Pancreas (tissue), 10 donors: ENCODE results near the gene ZNF823. TPM values are rescaled to one million over a fixed set of nuclear protein-coding genes. Genes with fewer than 3 reads are reported as not detected.

Experiments used
- ATAC-seq, 4 donors: fragments of 200-7000 bp; cut with Tn5 transposase; one replicate each; pipeline versions ENCODE4 v1.8.0 to v1.9.1; 2020; ENCODE audit warnings: mild to moderate bottlenecking in 4 of 4, moderate library complexity in 4 of 4
- DNase-seq, 6 donors: peaks; one replicate each; pipeline ENCODE4 v3.0.0-alpha.2; 2020
- FAIRE-seq: peaks from 2 replicates; lab custom pipeline; 2012; peaks lifted over from hg19 to GRCh38; lab: Jason Lieb, UNC
- H3K27ac ChIP-seq, 4 donors: fragments of 200-600 bp; sonication (generic); 1 replicate in 3 of 4; 2 replicates in 1 of 4; pipeline versions ENCODE4 v1.5.0 to v1.8.0; 2020
- H3K27me3 ChIP-seq, 4 donors: fragments of 200-600 bp; one replicate each; pipeline ENCODE4 v1.8.0; 2021
- H3K36me3 ChIP-seq, 3 donors: fragments of 200-600 bp; sonication (generic) in 1 of 3; one replicate each; pipeline versions ENCODE4 v1.5.0 to v1.8.0; 2020 to 2021
- H3K4me1 ChIP-seq, 3 donors: fragments of 200-600 bp; one replicate each; pipeline ENCODE4 v1.8.0; 2021
- H3K4me3 ChIP-seq, 4 donors: fragments of 200-600 bp; sonication (generic) in 2 of 4; one replicate each; pipeline versions ENCODE4 v1.5.0 to v1.8.0; 2020 to 2021
- H3K9me3 ChIP-seq, 4 donors: fragments of 200-600 bp; one replicate each; pipeline ENCODE4 v1.8.0; 2021
- WGBS, 2 donors: extraction: QIAGEN DNeasy Blood & Tissue Kit; methylation state at CpG; one replicate each; pipeline ENCODE4 v1.1.7; 2013; 5-methylcytosine and 5-hydroxymethylcytosine counted together
- intact Hi-C, 3 donors: fragments of 100-400 bp; cut with DNase I; formaldehyde crosslinking; loops; one replicate each; pipeline versions ENCODE4 v1.11.1 to v1.14.2; 2022
- polyA plus RNA-seq, 2 donors: library from polyadenylated mRNA; stranded (reverse); fragments of 200-250 nt; gene quantifications; one replicate each; pipeline ENCODE4 v1.2.3, GENCODE V29; 2013
- total RNA-seq, 6 donors: library from RNA; stranded (reverse); fragmentation: NEBNext Ultra II Directional in 4 of 6; extraction: Animal tissue kit (Norgen Biotek cat#: 25700) in 4 of 6; gene quantifications; one replicate each; pipeline versions ENCODE4 v1.2.1 to v1.2.4, GENCODE V29; 2021 to 2023
- TF ChIP-seq, protein P1 (sequence below), 4 donors: fragments of 200-600 bp; sonication (generic) in 3 of 4; IDR thresholded peaks; one replicate each; pipeline versions ENCODE4 v1.5.0 to v1.8.0; 2021; ENCODE audit warnings: antibody characterized with exemption in 4 of 4
- donor health status: healthy with polysubstance abuse.
- donor health status: DM: no; HTN: no; CAD: no; lungs with moderate emphysema.
- donor health status: DM: no; HTN: no; CAD: no.
- donor health status: control.
- donor health status: control.
- donor health status: Bipolar disorder and iron deficiency.
- donor health status: DM: yes; HTN: yes; CAD: no.
- donor health status: DM: no; HTN: no; CAD: no.
- donor health status: DM: no; HTN: no; CAD: no.
- donor health status: DM: yes; HTN: yes; CAD: no.

Gene ZNF823
- total and polyA plus RNA-seq, 8 donors: 2.5 to 4.7 (median 3.3) TPM

DNA sequence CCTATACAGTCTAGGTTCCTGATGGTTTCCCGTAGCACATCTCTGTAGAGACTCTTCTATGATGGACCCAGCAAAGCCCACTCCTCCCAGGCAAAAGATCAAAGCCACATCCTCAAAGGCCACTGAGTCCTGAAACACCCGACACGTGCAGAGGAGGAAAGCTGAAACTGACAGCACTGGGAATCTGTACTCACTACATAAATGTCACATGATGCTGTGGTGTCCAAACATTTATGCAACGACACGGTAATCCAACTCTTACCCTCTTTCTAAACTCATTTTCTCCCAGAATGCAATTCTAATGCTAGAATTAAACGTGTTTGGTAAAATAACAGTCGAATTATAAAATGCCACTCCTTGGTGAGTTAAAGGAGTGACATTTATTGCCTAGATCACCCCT, 21.1 kb upstream of the ZNF823 start:
- no peak for FAIRE-seq
- DNase-seq: no peak
- Histone ChIP-seq H3K4me3 (no peak overlapping the region), H3K9me3 (no peaks in the 10 kb centered on the region), H3K4me1 (no peaks in the 10 kb centered on the region), H3K27ac (no peak overlapping the region), H3K36me3 (no peaks in the 10 kb centered on the region), H3K27me3 (no peaks in the 10 kb centered on the region)
- intact Hi-C loops: no loop called here
- TF ChIP-seq, protein P1, sequence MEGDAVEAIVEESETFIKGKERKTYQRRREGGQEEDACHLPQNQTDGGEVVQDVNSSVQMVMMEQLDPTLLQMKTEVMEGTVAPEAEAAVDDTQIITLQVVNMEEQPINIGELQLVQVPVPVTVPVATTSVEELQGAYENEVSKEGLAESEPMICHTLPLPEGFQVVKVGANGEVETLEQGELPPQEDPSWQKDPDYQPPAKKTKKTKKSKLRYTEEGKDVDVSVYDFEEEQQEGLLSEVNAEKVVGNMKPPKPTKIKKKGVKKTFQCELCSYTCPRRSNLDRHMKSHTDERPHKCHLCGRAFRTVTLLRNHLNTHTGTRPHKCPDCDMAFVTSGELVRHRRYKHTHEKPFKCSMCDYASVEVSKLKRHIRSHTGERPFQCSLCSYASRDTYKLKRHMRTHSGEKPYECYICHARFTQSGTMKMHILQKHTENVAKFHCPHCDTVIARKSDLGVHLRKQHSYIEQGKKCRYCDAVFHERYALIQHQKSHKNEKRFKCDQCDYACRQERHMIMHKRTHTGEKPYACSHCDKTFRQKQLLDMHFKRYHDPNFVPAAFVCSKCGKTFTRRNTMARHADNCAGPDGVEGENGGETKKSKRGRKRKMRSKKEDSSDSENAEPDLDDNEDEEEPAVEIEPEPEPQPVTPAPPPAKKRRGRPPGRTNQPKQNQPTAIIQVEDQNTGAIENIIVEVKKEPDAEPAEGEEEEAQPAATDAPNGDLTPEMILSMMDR (IDR thresholded peaks at IDR 0.05): no peak
- 62 to 66% methylated on average over 7 of the region's 7 CpGs for WGBS, 2 donors
- no peak for ATAC-seq

DNA sequence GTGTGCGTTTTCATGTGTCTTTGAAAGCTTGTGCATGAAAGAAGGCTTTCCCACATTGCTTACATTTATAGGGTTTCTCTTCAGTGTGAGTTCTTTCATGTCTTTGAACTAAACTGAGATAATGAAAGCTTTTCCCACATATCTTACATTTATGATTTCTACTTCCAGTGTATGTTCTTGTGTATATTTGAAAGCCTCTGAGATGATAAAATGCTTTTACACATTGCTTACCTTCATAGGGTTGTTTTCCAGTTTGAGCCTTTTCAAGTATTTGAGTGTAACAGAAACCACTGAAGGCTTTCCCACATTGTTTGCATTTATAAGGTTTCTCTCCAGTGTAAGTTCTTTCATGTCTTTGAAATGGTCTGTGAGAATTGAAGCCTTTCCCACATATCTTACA, 18.2 kb upstream of the ZNF823 start:
- DNase-seq (no peak), ATAC-seq (no peak), FAIRE-seq (no peak)
- no peak overlapping the region for H3K4me3 ChIP-seq
- no peaks in the 10 kb centered on the region for H3K27me3 ChIP-seq
- H3K27ac ChIP-seq: no peak overlapping the region
- 77 to 78% methylated on average over 1 of the region's 1 CpG for WGBS, 2 donors
- peaks cover 0 to 4% (median 0%) of the 10 kb centered on the region in 4 donors for H3K9me3 ChIP-seq
- intact Hi-C loops: no loop called here
- TF ChIP-seq, protein P1 (IDR thresholded peaks at IDR 0.05): no peak
- no peaks in the 10 kb centered on the region for H3K36me3 ChIP-seq
- no peaks in the 10 kb centered on the region for H3K4me1 ChIP-seq

DNA sequence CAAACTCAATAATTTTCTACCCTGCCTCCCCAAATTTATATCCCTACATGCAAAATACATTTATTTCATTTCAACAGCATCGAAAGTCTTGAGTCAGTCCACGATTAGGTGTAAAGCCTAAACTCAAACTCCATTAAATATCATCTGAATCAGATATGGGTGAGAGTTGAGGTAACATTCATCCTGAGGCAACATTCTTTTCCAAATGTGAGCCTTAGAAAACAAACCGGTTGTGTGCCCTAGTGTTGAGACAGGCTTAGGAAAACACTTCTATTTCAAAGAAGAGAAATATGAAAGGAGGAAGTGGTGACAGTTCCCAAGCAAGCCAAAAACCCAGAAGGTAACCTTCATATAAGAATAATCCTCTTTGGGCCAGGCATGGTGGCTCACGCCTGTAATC, 15.9 kb upstream of the ZNF823 start:
- intact Hi-C loops: no loop called here
- DNase-seq (no peak), ATAC-seq (no peak), FAIRE-seq (no peak)
- Histone ChIP-seq H3K27me3 (no peaks in the 10 kb centered on the region), H3K36me3 (no peaks in the 10 kb centered on the region), H3K4me1 (no peaks in the 10 kb centered on the region), H3K4me3 (no peak overlapping the region), H3K27ac (no peak overlapping the region), H3K9me3 (peaks cover 0 to 7% (median 0%) of the 10 kb centered on the region in 4 donors)
- TF ChIP-seq, protein P1 (IDR thresholded peaks at IDR 0.05): no peak
- 69 to 79% methylated on average over 4 of the region's 4 CpGs for WGBS, 2 donors

DNA sequence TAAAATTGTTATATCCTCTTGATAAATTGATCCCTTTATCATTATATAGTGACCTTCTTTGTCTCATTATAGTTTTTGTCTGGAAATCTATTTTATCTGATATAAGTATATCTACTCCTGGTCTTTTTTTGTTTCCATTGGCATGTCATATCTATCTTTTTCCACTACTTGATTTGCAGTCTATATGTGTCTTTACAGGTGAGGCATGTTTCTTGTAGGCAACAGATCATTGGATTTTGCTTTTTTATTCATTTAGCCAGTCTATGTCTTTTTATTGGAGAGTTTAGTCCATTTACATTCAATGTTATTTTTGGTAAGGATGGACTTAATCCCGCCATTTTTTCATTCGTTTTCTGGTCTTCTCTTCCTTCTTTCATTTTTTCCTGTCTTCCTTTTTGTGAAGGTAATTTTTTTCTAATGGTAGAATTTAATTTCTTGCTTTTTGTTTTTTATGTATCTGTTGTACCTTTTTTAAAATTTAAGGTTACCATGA, 13.5 kb upstream of the ZNF823 start:
- Histone ChIP-seq H3K27ac (no peak overlapping the region), H3K4me1 (no peaks in the 10 kb centered on the region), H3K36me3 (no peaks in the 10 kb centered on the region), H3K27me3 (no peaks in the 10 kb centered on the region), H3K9me3 (peaks cover 0 to 13% (median 0%) of the 10 kb centered on the region in 4 donors), H3K4me3 (no peak overlapping the region)
- intact Hi-C loops: no loop called here
- DNase-seq (no peak), FAIRE-seq (no peak), ATAC-seq (no peak)
- TF ChIP-seq, protein P1 (IDR thresholded peaks at IDR 0.05): no peak
- WGBS, 2 donors: 35 to 76% methylated on average over 2 of the region's 2 CpGs

DNA sequence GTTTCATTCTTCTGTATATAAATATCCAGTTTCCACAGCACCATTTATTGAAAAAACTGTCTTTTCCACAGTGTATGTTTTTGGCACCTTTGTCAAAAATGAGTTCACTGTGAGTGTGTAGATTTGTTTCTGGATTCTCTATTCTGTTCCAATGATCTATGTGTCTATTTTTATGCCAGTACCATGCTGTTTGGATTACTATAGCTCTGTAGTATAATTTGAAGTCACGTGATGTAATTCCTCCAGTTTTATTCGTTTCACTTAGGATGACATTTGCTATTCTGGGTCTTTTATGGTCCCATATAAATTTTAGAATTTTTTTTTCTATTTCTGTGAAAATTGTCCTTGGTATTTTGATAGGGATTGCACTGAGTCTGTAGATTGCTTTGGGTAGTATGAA, 11.0 kb upstream of the ZNF823 start:
- ATAC-seq: no peak
- WGBS, 2 donors: 40 to 43% methylated on average over 2 of the region's 2 CpGs
- no peaks in the 10 kb centered on the region for H3K27me3 ChIP-seq
- FAIRE-seq: no peak
- H3K4me3 ChIP-seq: no peak overlapping the region
- H3K4me1 ChIP-seq: no peaks in the 10 kb centered on the region
- no peak overlapping the region for H3K27ac ChIP-seq
- H3K9me3 ChIP-seq: peaks cover 0 to 13% (median 0%) of the 10 kb centered on the region in 4 donors
- H3K36me3 ChIP-seq: no peaks in the 10 kb centered on the region
- no peak for DNase-seq
- TF ChIP-seq, protein P1 (IDR thresholded peaks at IDR 0.05): no peak
- intact Hi-C loops: no loop called here
